Stimulated activated CD4-positive, alpha-beta T cell treated with anti-CD3 and anti-CD28 coated beads, Interleukin-12 subunit alpha, Interleukin-12 subunit beta, amount 100 ng/mL, for 4 hours (primary cell): ENCODE measurements around the gene CMIP.

Source experiments
- DNase-seq: peaks from one replicate; pipeline ENCODE4 v3.0.0-alpha.2; 2020

CMIP gene

DNA sequence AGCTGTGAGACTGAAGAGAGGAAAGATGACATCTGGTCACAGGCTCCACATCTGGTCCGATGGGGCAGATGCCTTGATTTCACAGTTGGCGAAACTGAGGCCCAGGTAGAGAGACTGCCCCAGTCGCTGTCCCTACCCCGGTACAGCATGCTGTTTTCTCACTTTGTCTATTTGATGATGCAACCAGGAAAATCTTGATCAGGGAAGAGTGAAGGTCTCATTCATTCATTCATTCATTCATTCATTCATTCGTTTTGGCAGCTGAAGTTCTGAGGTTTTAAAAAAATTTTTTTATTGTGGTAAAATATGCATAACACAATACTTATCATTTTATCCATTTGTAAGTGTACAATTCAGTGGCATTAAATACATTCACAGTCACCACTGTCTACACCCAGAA, 19.7 kb downstream of the CMIP start:
- DNase-seq = no peak

DNA sequence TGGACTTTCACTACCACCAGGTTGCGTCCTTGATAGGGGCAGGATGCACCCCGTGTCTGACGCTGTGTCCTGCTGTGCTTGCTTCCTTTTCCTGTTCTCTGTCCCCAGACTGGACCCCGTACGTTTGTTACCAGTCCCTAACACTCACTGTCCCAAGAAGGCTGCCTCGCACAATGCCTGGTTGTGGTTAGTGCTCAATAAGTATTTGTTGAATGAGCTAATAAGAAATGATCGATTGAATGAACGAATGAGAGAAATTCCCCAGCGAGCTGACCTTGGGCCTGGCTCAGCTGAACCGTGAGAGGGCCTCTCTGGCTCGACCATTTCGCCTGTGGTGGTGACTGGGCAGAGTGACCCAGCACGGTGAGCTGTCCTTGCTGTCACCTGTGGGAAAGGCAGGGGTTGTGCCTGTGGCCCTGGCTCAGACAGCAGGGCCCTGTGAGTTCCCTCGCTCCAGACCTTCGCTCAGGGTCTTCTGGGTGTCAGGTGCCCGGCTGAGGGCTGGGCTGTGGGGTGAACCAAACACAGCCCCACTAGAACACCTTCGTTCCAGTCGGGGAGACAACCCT, 20.9 kb downstream of the CMIP start:
- no peak for DNase-seq

DNA sequence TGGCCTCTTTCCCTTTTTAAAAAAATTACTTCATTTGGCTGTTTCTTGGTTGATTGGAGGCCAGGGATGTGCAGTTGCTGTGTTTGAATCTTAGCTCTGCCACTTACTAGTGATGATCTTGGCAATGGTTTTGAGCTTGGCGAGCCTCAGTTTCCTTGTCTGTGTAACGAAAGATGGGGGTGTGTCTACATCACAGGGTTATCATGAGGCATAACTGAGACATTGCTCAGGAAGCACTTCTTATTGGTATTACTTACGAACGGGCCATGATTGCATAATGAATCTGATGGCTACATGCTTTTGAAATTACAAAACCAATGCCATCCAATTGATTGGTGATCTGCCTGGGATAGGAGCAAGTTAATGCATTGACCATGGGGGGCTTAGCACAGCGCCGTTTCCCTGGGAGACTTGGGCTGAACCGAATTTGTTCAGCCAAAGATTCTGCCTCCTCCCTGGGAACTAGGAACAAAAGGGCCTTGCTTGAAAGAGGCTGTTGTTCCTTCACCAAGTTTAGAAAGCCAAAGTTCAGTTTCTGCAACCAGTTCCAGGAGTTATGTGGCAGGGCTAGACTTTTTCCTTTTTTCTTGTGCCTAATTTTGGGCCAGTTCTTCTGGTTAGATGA, 21.9 kb downstream of the CMIP start:
- DNase-seq = no peak

DNA sequence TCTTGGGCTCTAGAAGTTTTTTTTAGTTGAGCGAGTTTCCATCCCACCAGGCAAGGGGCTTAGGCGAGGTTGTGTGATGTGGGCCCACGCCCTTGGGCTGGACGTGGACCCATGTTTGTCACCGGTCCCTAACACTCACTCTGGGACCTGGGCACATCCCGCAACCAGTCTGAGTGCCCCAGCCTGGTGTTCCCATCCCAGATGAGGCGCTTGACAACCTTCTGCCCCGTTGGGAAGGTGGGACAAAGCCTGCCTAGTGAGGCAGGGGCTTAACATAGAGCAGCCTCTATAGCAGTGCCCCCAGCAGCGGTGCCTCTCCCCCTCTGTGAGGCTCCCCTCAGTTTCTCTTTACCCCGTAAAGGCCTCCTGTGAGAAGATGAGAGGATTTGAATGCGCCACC, 22.5 kb downstream of the CMIP start:
- no peak for DNase-seq

DNA sequence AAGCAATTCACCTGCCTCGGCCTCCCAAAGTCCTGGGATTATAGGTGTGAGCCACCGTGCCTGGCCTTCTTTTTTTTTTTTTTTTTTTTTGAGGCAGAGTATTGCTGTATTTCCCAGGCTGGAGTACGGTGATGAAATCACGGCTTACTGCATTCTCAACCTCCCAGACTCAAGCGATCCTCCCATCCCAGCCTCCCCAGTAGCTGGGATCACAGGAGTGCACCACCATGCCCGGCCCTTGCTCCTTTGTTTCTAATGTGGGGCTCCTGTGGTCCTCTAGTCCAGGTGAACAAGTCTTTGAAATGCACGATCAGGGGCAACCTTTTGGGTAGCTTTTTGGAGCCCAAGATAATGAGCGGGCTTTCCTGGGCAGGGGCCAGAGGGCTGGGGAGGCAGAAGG, 23.2 kb downstream of the CMIP start:
- no peak for DNase-seq

DNA sequence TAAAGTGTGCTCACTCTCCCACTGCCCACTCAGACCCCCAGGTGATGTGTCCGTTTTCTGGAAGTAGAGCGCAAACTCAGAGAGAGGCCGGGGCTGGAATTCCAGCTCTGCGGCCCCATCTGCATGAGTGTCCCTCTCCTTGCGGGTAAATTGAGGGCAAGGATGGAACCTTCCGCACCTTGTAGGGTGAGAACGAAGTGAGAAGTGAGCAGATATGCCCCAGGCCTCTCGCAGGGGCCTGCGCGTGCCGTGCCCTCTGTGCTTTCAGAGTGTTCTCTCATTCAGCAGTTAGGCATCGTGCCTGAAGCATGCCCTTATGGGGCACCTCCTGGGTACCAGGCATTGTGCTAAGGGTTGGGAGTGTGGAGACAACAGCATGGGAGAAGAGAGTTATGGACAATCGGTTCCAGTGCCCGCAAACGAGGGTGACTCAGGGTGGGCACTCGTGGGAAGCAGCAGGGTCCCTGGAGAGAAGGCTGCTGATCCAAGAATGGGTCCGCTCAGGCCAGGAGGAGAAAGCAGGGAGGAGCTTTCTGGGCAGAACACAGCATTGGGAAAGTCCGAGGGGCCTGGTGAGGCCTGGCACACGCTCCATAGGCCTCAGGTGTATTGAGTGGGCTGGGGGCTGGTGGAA, 23.8 kb downstream of the CMIP start:
- DNase-seq = no peak

DNA sequence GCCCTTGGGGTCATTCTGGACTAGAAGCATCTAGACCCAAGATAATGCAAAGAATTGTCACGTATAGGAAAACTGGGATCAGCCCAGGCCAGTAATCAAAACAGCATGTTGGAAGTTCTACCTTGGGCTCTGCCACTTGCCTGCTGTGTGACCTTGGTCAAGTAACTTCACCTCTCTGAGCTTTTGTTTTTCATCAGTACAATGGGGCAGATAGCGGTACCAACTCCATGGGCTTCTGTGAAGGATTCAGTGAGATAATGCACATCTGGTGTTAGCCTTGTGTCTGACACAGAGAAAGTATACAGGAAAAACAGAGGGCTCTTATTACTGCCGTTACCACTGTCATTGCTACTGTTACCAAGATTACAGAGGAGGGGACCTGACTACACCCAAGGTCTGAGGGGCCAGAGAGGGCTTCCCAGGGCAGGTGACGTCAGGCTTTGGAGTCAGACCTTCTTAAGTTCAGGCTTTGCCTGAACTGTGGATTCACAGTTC, 24.6 kb downstream of the CMIP start:
- DNase-seq = no peak

DNA sequence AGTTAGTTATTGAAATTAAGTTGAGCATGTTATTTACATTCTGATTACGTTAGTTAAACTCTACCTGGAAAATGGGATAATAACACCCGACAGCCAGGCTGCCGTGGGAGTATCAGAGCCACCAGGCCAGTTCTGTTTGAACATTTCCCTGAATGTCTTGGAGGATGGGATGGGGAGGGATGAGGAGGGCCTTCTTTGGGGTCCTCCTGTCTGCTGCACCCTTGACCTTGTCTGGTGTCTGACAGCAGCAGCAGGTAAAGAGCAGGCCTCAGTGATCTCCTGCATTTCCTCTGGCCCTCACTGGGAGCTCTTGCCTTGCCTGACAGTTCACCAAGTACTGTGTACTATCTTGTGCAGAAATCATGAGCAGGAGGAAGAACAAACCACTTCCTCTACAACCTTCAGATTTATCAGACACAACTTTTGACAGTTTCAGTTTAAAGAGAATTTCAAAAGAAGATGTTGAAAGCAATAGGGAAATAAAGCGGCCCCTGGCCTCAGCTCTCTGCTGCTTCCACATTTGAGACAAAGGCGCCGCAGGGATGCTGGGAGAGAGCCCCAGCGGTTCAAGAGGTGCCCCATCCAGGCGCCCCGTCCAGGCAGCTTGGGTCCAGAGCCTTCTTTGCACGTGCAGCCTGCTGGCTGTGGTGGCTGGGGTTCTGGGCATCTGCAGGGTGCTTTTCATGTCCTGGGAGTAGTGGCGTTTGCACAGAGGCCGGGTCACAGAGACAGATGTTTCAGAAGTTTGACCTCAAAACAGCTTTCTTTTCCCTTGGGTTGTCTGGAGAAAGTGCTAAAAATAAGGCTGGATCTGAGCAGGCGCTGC, 25.3 kb downstream of the CMIP start:
- DNase-seq = no peak

DNA sequence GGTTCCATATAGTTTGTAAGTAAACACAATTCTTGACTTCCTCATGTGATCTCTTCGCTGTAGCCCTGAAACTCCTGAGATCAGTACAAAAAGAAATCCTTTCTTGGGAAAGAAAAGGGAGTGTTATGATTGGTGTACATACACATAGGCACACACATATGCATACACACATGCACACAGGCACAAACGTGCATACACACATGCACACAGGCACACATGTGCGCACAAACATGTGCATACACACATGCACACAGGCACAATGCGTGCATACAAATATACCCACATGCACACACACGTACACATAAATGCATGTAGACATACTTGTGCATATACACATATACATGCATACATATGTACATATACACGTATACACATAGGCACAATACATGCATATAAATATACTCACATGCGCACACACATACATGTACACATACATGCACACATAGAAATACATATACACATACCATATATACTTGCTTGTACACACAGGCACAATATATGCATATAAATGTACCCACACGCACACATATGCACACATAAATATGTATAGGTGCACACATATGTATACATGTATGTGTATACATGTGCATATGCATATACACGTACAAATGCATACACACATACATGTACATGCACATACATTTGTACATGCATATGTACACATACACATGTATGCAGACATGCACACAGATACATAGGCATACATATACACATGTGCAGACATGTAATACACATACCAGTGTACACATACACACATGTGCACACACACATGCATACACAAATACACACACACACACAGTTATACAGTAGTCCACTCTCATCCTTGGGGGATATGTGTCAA, 26.4 kb downstream of the CMIP start:
- DNase-seq = no peak

DNA sequence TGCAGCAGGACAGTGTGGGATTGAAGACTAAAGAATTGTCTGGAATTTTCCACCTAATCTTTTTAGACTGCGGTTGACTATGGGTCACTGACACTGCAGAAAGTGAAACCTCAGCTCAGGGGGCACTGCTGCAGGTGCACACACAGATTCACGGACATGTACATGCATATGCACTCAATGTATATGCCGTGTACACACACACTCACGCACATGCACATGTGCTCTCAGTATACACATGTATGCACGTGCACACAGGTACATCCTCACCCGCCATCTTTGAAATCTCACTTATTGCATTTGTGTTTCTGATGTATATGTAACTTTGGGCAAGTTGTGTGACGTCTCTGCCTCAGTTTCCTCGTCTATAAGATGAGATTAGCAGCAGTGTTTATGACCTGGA, 27.3 kb downstream of the CMIP start:
- DNase-seq = no peak

DNA sequence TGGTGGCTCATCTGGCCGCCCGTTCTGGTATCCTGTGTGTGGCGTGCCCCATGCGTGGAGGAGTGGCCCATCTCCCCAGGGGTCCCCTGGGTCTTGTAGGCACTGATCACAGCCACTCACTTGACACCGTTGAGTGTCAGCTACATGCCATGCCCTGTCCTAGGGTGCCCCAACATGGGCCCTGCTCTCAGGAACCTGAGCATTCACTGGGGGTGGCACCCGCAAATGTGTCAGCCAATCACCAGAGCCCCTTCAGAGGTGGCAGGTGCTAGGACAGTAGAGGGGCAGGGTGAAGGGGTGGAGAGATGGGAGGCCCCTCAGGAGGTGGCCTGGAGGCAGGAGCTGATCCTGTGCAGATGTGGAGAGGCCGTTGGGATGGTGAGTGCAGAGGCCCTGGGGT, 27.8 kb downstream of the CMIP start:
- DNase-seq = no peak

DNA sequence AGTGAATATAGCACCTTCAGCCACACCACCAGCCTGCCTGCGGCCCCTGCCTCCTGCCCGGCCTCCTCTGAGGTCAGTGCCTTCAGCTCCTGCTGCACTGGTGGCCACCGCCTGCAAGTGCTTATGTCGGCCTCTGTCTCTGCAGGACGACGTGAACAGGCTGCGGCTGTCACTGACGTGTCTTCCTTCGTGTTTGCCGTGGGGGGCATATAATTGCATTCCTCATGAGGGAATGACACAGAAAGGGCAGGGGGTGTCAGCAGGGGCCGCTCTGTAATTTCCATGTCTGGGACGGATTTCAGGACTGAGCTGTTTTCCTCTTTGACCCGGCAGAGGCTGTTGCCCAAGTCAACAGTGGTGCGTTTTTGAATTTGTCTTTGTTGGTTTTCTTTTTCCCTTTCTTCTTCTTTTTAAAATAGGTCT, 28.5 kb downstream of the CMIP start:
- DNase-seq = no peak

DNA sequence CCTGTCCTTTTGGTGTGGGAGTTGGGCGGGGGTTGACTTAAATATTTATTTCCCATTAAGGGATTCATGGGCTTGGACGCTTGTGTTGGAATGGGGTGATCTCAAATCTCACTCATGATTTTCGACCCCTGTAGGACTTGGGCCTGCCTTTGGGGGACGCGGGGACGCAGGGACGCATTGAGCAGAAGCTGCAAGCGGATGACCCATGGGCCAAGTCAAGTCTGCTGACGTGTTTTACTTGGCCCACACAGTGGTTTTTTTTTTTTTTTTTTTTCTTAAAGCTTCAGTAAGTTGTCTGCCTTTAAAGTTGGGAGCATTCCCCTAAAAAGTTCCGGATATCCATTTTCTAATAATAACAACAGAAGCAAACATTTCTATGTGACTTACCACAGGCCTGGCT, 28.9 kb downstream of the CMIP start:
- DNase-seq = no peak

DNA sequence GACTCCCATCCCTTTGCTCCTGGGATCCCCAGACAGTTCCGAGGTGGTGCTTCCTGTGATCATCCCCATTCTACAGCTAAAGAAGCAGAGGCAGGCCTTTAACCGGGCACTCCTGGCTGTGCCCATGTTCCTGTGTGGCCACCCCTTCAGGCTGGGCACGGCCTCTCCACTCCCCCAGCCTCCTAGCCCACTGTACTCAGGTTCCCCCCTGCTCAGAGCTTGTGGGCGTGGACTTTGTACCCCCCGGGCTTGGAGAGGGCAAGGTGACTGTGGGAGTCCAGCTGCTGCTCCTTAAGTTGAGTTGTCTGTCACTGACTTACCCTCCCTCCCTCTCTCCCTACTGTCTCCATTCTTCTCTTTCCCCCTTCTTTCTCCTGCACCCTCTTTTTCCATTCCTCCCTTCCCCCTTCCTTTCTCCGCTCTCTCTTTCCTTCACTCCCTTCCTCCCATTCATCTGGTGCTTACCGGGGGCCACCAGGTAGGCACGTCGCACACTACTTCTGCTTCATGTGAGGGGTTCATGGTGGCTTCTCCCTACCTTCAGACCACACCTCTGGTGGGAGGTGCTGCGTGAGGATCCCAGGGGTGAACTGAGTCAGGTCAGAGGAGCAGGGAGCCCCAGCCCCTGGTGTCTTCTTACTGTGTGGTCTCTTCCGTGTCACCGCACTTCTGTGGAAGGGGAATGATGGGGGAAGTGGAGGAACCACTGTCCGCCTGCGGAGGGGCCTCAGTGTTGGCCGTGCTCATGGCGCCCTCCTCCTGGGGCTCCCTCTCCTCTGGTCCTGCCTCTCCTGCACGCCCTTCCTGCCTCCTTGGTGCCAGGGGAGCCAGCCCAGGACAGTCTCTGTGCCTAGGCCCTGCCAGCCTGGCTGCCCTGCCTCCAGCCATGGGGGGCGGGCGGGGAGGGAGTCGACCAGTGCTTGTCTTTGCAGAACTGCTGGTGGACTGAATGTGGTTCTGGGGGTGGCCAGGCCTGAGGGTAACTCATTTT, 29.7 kb downstream of the CMIP start:
- no peak for DNase-seq

DNA sequence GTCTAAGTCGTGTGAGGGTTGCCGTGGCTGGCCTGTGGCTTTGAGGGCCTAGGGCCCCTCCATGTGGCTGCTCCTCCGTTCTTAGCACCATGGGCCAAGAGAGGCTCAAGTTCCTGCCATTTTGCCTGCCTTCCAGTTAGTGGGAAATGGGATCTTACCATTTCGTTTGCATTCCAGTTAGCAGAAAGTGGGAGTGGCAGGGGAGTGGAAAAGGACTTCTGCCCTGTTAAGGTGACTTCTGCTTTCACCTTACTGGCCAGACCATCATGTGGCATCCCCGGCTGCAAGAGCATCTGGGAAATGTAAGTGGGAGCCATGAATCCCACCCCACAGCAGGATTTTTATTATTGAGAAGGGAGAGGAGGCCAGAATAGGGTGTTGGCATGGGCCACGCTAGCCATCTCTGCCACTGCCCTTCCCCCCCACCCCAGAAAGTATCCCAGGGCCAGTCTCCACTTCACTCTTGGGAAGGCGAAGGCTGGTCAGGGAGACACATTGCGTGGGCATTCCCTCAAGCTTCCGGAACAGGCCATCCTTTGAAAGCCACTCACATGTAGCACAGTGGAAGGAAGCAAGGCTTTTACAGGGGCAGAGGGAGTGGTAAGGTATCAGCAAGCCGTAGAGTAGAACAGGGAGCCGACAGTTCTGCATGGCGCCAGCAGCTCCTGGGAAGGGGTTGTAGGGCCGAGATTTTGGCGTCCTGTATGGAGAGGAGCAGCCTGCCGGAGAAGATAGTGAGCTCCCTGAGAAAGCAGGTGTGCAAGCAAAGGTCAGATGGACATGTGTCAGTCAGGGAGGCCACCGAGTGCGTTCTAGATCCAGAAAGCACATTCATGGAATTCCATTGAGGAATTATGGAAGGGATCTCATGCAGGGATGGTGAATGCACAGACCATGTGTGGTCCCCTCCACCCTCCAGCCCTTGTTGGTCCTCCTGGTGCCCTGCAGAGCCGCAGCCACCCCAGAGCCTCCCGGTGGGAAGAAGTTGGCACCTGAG, 33.4 kb downstream of the CMIP start:
- DNase-seq = no peak

DNA sequence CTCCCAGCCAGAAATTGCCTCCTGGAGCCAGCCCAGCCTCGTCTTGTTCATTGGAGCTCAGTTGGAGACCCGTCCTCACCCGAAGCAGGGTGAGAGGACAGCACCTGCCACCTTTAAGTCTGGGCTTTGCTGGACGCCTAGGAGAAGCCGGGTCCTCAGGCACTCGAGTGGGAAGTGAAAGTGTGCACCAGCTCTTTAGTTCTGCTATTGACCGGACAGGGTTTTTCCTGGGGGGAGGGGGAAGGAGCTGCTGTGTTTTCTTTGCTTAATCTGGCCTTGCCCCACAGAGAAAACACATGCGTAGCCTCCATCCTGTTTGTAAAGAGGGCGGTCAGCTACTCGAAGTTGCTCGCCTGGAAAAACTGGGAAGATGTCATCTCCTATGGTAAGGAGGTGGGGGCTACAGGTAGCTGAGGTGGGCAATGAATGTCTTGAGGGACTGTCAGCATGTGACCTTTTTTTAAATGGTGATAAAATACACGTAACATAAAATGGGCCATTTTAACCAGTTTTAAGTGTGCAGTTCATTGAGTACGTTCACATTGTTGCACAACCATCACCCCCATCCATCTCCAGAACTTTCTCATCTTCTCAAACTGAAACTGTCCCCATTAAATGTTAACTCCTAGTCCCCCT, 34.4 kb downstream of the CMIP start:
- DNase-seq = no peak

DNA sequence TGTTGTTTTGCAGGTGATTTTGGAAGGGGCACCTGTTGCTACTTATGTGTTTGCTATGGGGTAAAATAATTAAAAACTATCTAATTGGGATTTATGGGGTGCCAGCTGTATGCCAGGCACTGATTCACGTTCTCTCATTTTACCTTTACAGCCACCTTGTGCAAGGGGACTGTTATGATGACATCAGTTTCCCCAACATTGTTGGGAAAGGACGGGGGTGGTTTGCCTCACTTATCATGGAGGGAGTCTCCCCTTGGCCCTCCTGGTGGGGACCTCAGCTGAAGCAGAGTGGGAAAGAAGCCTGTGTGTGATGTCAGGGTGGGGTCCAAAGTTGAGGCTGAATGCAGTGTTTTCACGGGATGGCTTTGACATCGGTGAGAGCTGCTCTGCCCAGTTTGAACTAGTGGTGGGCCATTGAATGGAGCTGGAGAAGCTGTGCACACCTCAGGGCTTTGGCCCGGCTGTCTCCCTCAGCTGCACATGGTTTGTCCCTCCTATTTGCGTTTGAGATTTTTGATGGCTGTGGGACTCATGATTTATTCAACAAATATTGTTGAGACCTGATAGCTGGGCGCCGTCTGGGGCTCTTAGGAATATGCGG, 36.1 kb downstream of the CMIP start:
- DNase-seq = no peak

DNA sequence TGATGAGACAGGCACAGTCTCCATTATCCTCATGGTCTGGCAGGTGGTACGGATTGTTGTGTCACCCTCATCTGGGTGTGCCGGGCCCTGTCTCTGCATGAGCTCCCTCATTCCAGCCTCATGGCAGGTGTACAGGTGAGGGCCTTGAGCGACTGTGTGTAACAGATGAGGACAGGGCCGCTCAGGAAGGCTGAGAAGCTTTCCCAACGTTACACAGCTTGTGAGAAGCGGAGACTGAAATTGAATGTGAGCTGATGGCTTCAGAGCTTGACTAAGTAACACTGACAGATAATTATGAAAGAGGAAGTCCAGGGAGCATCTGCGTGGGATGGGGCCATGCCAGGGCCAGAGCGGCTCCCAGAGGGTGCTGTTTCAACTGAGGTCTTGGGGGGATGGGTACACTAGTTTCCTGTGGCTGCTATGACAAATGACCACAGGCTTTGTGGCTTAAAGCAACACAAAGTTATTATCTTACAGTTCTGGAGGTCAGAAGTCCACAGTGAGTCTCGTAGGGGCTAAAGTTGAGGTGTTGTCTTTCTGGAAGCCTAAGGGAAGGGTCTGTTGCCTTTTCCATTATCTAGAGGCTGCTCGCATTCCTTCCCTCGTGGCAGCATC, 36.7 kb downstream of the CMIP start:
- no peak for DNase-seq
